IPS-18c (cell line): ENCODE measurements around the gene NBDY.
"Not testable (repeated sequence)": the region's sequence is repeated elsewhere in the genome, so short reads cannot be mapped to it uniquely, and the experiment has no call there.

ENCODE experiments used
- H3K4me3 ChIP-seq: 2 replicates; pipeline ENCODE4 v1.7.0; 2013; ENCODE audit warnings: low read depth, mild to moderate bottlenecking, low read length, moderate library complexity; ENCODE audit not compliant: insufficient read depth
- H3K9me3 ChIP-seq: one replicate; pipeline ENCODE4 v1.6.1; 2013; ENCODE audit warnings: mild to moderate bottlenecking, low read length, moderate library complexity; ENCODE audit not compliant: control insufficient read depth, insufficient read depth

Gene NBDY

GRCh38 chrX:56762707-56763555 is 33.9 kb downstream of the NBDY start:
- H3K9me3 ChIP-seq: peaks cover 24% of the 10 kb centered on the region
- H3K4me3 ChIP-seq: no peak overlapping the region

- H3K9me3 ChIP-seq: peaks cover 22% of the 10 kb centered on the region
- no peak overlapping the region for H3K4me3 ChIP-seq
Measured at GRCh38 chrX:56763556-56764152, 34.6 kb downstream of the NBDY start.

GRCh38 chrX:56764153-56764974 is 35.3 kb downstream of the NBDY start:
- Histone ChIP-seq H3K9me3 (peaks cover 22% of the 10 kb centered on the region), H3K4me3 (no peak overlapping the region)

- Histone ChIP-seq H3K4me3 (no peak overlapping the region), H3K9me3 (peaks cover 19% of the 10 kb centered on the region)
Measured at GRCh38 chrX:56764975-56765791, 36.1 kb downstream of the NBDY start.

- Histone ChIP-seq H3K9me3 (peaks cover 15% of the 10 kb centered on the region), H3K4me3 (no peak overlapping the region)
Measured at GRCh38 chrX:56765811-56766553, 36.9 kb downstream of the NBDY start.

GRCh38 chrX:56766554-56767347 is 37.7 kb downstream of the NBDY start:
- H3K4me3 ChIP-seq: no peak overlapping the region
- peaks cover 11% of the 10 kb centered on the region for H3K9me3 ChIP-seq

- not testable (repeated sequence) for H3K9me3 ChIP-seq, H3K4me3 ChIP-seq
Measured at GRCh38 chrX:56767348-56768119, 38.5 kb downstream of the NBDY start.

- not testable (repeated sequence) for H3K4me3 ChIP-seq, H3K9me3 ChIP-seq
Measured at GRCh38 chrX:56768120-56768660, 39.1 kb downstream of the NBDY start.

GRCh38 chrX:56772675-56773521 is 43.9 kb downstream of the NBDY start:
- not testable (repeated sequence) for H3K9me3 ChIP-seq, H3K4me3 ChIP-seq

- H3K4me3 ChIP-seq, H3K9me3 ChIP-seq: not testable (repeated sequence)
Measured at GRCh38 chrX:56773522-56774060, 44.5 kb downstream of the NBDY start.

GRCh38 chrX:56778099-56778923 is 49.3 kb downstream of the NBDY start:
- H3K4me3 ChIP-seq, H3K9me3 ChIP-seq: not testable (repeated sequence)

- not testable (repeated sequence) for H3K9me3 ChIP-seq, H3K4me3 ChIP-seq
Measured at GRCh38 chrX:56778924-56779468, 50.0 kb downstream of the NBDY start.
